Measurements from ENCODE around the gene CD52. TPM values are rescaled to one million over a fixed set of nuclear protein-coding genes. Genes with fewer than 3 reads are reported as not detected.

The CD52 gene
- total and polyA plus RNA-seq, 12 donors: 2.5 to 239 (median 5.6) TPM; not detected in 2

DNA sequence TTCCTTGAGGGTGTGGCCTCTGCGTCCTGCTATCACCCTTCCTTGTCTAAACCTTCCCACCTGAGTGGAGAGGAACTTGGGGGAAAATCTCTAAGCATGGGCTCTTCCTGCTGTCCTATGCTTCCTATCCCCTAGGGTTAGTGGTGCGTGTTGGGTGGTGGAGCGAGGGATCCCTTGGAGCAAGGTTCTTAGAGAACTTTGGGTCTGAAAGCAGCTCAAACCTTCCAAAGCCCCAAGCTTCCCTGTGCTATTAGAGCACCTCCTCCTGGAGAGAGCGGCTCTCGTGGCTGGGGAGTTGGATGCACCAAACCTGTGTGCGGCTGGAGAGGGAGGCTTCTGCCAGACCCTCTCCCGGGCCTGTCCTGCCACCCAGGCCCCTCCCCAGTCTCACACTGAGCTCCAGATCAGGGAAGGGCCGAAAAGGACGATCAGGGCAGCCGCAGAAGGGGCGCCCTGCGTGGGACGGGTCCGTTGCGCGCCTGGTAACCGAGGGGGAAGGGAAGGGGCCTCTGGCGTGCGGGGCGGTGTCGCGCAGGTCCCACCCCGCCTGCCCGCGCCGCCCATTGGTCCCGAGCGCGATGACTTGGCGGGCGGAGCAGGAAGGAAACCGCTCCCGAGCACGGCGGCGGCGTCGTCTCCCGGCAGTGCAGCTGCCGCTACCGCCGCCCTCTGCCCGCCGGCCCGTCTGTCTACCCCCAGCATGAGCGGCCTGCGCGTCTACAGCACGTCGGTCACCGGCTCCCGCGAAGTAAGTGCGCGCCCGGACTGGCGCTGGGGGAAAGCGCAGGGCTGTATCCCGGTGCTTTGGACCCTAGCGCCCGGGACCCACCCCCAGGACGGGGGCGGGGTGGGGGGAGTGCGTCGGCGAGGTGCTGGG, 38.1 kb upstream of the CD52 start, which contains the start of gene SH3BGRL3:
Gene SH3BGRL3 (plus strand): TSS at position 631 of the 877 bp plus-strand sequence. CDS start 70 bp downstream, at position 701.
- Histone ChIP-seq H3K4me1 (replicated peaks in 1 of 2) (peaks cover 14 to 47% of the 10 kb centered on the region in 2 donors), H3K27ac (peak within 1 kb of the TSS; percentile 52 to 97 (median 83)), H3K9me3 (replicated peaks in 1 of 3) (no peaks in the 10 kb centered on the region), H3K4me3 (peak within 1 kb of the TSS in 3 of 4 donors; percentile 77 to 87 (median 80)), H3K27me3 (no peaks in the 10 kb centered on the region), H3K36me3 (replicated peaks in 1 of 2) (no peaks in the 10 kb centered on the region)
- DNase-seq: peak; percentile 83 to 91 (median 87)
- TF ChIP-seq, protein P1, sequence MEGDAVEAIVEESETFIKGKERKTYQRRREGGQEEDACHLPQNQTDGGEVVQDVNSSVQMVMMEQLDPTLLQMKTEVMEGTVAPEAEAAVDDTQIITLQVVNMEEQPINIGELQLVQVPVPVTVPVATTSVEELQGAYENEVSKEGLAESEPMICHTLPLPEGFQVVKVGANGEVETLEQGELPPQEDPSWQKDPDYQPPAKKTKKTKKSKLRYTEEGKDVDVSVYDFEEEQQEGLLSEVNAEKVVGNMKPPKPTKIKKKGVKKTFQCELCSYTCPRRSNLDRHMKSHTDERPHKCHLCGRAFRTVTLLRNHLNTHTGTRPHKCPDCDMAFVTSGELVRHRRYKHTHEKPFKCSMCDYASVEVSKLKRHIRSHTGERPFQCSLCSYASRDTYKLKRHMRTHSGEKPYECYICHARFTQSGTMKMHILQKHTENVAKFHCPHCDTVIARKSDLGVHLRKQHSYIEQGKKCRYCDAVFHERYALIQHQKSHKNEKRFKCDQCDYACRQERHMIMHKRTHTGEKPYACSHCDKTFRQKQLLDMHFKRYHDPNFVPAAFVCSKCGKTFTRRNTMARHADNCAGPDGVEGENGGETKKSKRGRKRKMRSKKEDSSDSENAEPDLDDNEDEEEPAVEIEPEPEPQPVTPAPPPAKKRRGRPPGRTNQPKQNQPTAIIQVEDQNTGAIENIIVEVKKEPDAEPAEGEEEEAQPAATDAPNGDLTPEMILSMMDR (IDR thresholded peaks at IDR 0.05): peak in 4 of 6 experiments; percentile 21 to 29 (median 25)
- TF ChIP-seq POLR2A (IDR thresholded peaks at IDR 0.05): peak; percentile 78 to 91
- intact Hi-C loops (cut with DNase I): loop anchor here in 1 of 2 donors (5.0 kb wide), 1 partner anchor 43 kb away; no protein-coding TSS in a partner anchor
- 2 to 49% (median 5%) methylated on average over 3 to 66 of the region's 66 CpGs for WGBS, 4 donors

DNA sequence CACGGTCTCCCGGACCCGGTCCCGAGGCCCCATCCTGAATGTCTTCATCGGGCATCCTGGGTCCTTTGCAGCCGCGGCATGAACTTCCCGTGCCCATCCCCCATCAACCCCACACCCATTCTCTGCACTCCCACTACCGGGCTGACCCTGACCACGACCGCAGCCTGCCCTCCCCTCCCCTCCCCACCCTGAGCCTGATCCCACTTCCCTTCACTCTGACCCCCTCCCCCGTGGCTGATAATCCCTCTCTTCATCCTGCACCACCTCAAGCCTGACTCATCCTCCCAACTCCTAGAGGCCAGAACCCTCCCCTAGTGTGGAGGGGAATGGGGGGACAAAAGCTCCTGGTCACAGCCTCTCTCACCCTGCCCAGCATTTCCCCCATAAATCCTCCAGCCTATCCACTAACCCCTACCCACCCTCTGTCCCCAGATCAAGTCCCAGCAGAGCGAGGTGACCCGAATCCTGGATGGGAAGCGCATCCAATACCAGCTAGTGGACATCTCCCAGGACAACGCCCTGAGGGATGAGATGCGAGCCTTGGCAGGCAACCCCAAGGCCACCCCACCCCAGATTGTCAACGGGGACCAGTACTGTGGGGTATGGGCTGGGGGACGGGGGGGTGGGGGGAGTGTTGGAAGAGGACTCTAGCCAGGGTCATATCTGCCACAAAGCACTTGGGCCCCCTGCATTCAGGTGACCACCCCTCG, 37.3 kb upstream of the CD52 start:
- WGBS, 4 donors: 26 to 31% (median 28%) methylated on average over 7 to 20 of the region's 20 CpGs
- H3K27ac ChIP-seq: peak overlapping the region; percentile 52 to 97 (median 83)
- DNase-seq: peak in 2 of 7 donors; percentile 38 to 68
- TF ChIP-seq, protein P1 (IDR thresholded peaks at IDR 0.05): no peak
- no peak for TF ChIP-seq POLR2A (IDR thresholded peaks at IDR 0.05)
- no peaks in the 10 kb centered on the region for H3K36me3 ChIP-seq (replicated peaks in 1 of 2)
- H3K9me3 ChIP-seq (replicated peaks in 1 of 3): no peaks in the 10 kb centered on the region
- peaks cover 14 to 48% of the 10 kb centered on the region in 2 donors for H3K4me1 ChIP-seq (replicated peaks in 1 of 2)
- no peaks in the 10 kb centered on the region for H3K27me3 ChIP-seq
- intact Hi-C loops (cut with DNase I): loop anchor here in 1 of 2 donors (5.0 kb wide), 1 partner anchor 42 kb away; no protein-coding TSS in a partner anchor
- H3K4me3 ChIP-seq: peak overlapping the region in 3 of 4 donors; percentile 77 to 87 (median 80)

DNA sequence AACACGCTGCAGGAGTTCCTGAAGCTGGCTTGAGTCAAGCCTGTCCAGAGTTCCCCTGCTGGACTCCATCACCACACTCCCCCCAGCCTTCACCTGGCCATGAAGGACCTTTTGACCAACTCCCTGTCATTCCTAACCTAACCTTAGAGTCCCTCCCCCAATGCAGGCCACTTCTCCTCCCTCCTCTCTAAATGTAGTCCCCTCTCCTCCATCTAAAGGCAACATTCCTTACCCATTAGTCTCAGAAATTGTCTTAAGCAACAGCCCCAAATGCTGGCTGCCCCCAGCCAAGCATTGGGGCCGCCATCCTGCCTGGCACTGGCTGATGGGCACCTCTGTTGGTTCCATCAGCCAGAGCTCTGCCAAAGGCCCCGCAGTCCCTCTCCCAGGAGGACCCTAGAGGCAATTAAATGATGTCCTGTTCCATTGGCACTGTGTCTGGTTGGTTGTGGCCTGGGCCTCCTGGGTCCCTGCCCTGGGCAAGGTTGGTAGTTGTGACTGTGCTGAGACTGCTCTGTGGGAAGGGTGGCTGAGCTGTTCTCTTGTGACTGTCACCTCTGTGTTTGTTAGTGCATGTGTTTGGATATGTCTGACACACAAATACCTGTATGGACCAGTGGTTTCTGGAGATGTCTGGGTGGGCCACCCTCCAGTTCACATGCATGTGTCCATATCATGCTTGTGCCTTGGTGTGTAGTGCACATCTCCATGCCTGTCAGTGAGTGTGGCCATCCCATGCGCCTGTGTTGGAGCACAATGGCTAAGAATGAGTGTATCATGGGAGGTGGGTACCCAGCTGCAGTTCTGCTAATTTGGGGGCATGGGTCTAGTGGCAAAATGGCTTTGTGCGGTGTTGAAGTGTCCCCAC, 36.4 kb upstream of the CD52 start:
- Histone ChIP-seq H3K4me1 (replicated peaks in 1 of 2) (peaks cover 10 to 39% of the 10 kb centered on the region in 2 donors), H3K9me3 (replicated peaks in 1 of 3) (no peaks in the 10 kb centered on the region), H3K27me3 (no peaks in the 10 kb centered on the region), H3K36me3 (replicated peaks in 1 of 2) (no peaks in the 10 kb centered on the region), H3K27ac (peak overlapping the region in 1 of 5 donors; percentile 97), H3K4me3 (no peak overlapping the region)
- intact Hi-C loops (cut with DNase I): loop anchor here in 1 of 2 donors (5.0 kb wide), 1 partner anchor 41 kb away; no protein-coding TSS in a partner anchor
- no peak for TF ChIP-seq POLR2A (IDR thresholded peaks at IDR 0.05)
- TF ChIP-seq, protein P1 (IDR thresholded peaks at IDR 0.05): no peak
- WGBS, 4 donors: 88 to 97% (median 94%) methylated on average over 4 to 5 of the region's 5 CpGs
- DNase-seq: no peak

Measured in adrenal gland (tissue), 12 donors.